ENCODE measurements around the gene PFDN4. TPM values are rescaled to one million over a fixed set of nuclear protein-coding genes. Genes with fewer than 3 reads are reported as not detected.
"Not testable (repeated sequence)": the region's sequence is repeated elsewhere in the genome, so short reads cannot be mapped to it uniquely, and the experiment has no call there.

The PFDN4 gene
- total and polyA plus RNA-seq, 2 experiments from 2014 or later, result 56.9 to 75.5 TPM

DNA sequence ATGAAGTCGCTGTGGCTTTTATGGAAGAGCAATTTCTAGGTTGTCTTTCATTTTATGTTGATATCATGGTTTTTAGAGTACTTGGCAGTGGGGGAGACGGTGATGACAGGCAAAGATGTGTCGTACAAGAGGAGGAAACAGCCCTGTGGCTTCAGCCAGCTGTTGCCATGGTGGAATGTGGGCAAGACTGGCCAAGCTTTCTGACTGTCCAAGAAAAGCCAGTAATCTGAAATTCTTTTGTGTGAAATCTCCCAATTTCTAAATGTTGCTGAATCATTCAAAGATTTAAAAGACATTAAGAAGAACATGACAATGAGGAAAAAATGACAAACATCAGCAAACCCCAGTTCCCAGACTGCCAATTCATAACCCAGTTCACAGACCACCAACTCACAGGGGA, 23.1 kb downstream of the PFDN4 start:
- no peaks in the 10 kb centered on the region for H3K4me1 ChIP-seq (ENCODE audit: low read depth)
- H3K4me3 ChIP-seq, result no peak overlapping the region
- TF ChIP-seq, protein P1, sequence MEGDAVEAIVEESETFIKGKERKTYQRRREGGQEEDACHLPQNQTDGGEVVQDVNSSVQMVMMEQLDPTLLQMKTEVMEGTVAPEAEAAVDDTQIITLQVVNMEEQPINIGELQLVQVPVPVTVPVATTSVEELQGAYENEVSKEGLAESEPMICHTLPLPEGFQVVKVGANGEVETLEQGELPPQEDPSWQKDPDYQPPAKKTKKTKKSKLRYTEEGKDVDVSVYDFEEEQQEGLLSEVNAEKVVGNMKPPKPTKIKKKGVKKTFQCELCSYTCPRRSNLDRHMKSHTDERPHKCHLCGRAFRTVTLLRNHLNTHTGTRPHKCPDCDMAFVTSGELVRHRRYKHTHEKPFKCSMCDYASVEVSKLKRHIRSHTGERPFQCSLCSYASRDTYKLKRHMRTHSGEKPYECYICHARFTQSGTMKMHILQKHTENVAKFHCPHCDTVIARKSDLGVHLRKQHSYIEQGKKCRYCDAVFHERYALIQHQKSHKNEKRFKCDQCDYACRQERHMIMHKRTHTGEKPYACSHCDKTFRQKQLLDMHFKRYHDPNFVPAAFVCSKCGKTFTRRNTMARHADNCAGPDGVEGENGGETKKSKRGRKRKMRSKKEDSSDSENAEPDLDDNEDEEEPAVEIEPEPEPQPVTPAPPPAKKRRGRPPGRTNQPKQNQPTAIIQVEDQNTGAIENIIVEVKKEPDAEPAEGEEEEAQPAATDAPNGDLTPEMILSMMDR (IDR thresholded peaks at IDR 0.05; ENCODE audit: low read depth, low read length), result no peak
- H3K36me3 ChIP-seq, result no peaks in the 10 kb centered on the region
- H3K27ac ChIP-seq, result no peak overlapping the region
- DNase-seq (ENCODE audit: low read depth in 1 of 2, low spot score in 1 of 2), result peak in 1 of 2 donors; percentile 68
- H3K9me3 ChIP-seq (ENCODE audit: low read depth), result no peaks in the 10 kb centered on the region
- no peaks in the 10 kb centered on the region for H3K27me3 ChIP-seq

DNA sequence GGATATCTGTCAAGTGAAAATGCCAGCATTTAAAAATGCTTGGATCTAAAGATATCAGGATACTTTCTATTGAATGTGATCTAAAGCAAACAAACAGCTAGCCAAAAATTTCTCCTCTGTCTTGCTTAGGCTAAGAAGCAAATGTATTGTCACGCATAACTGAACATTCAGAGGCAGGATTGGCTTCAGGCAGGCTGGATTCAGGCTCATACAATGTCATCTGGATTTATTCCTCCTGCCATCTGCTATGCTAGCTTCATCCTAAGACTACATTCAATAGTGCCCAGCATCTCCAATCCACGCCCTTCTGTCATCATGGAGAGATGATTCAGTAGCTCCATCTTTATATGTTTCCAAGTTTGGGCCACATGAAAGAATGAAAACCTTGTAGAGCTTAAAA, 27.1 kb downstream of the PFDN4 start:
- no peak for DNase-seq (ENCODE audit: low read depth in 1 of 2, low spot score in 1 of 2)
- Histone ChIP-seq H3K36me3 (no peaks in the 10 kb centered on the region), H3K27ac (no peak overlapping the region)

DNA sequence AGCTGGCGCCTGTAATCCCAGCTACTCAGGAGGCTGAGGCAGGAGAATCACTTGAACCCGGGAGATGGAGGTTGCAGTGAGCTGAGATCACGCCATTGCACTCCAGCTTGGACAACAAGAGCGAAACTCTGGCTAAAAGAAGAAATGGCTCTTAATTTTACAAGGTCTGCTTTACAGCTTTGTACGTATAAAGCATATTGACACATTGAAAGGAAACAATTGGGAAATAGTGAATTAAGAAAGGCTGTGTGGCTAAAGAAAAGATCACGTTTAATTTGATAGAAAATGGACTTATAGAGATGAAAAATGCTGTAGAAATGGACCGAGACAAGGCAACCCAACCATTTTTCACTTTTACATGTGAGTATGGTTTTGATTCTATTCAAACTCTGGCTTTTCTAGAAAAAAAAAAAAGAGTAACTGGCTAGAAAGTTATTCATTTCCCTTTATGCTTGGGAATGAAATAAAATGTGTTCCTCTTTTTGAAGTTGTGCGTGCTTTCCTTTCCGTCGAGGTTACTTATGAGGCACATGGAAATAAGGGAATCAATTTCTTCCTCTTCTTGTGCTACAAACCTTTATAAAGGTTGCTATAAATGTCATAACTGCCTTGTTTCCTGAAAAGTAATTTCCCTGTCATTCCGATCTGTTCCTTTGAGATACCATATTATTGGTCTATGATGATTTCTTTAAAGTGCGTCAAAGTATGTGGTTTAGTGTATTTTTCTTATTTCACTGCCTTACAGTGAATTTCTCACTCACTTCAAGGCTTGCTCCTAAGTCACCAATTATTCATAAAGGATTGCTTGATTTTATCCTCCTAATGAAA, 29.4 kb downstream of the PFDN4 start:
- no peaks in the 10 kb centered on the region for H3K4me1 ChIP-seq (ENCODE audit: low read depth)
- H3K27ac ChIP-seq, result no peak overlapping the region
- H3K27me3 ChIP-seq, result no peaks in the 10 kb centered on the region
- TF ChIP-seq, protein P1 (IDR thresholded peaks at IDR 0.05; ENCODE audit: low read depth, low read length), result no peak
- no peak for DNase-seq (ENCODE audit: low read depth in 1 of 2, low spot score in 1 of 2)
- H3K36me3 ChIP-seq, result no peaks in the 10 kb centered on the region
- H3K4me3 ChIP-seq, result no peak overlapping the region
- no peaks in the 10 kb centered on the region for H3K9me3 ChIP-seq (ENCODE audit: low read depth)

More for the DNA sequence above, 27.1 kb downstream of the PFDN4 start:
- no peaks in the 10 kb centered on the region for H3K4me1 ChIP-seq (ENCODE audit: low read depth)
- TF ChIP-seq, protein P1 (IDR thresholded peaks at IDR 0.05; ENCODE audit: low read depth, low read length), result no peak
- H3K9me3 ChIP-seq (ENCODE audit: low read depth), result no peaks in the 10 kb centered on the region
- H3K4me3 ChIP-seq, result no peak overlapping the region
- no peaks in the 10 kb centered on the region for H3K27me3 ChIP-seq

DNA sequence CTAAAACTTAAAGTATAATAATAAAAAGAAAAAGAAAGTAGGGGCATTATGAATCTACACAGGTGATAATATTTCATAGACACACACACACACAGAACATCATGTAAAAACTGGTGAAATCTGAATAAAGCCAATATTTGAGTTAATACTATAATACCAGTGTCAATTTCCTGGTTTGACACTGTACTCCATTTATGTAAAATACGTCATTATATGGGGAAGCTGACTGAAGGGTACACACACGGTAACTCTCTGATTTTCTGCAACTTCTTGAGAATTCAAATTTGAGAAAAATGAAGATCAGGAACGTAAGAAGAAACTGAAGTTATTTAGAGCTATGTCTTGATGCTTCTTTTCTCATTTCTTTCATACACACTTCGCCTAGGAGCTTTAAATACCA, 36.2 kb downstream of the PFDN4 start:
- Histone ChIP-seq H3K36me3 (no peaks in the 10 kb centered on the region), H3K27ac (no peak overlapping the region), H3K27me3 (no peaks in the 10 kb centered on the region), H3K4me3 (no peak overlapping the region), H3K4me1 (ENCODE audit: low read depth) (no peaks in the 10 kb centered on the region), H3K9me3 (ENCODE audit: low read depth) (no peaks in the 10 kb centered on the region)
- TF ChIP-seq, protein P1 (IDR thresholded peaks at IDR 0.05; ENCODE audit: low read depth, low read length), result no peak
- DNase-seq (ENCODE audit: low read depth in 1 of 2, low spot score in 1 of 2), result no peak

DNA sequence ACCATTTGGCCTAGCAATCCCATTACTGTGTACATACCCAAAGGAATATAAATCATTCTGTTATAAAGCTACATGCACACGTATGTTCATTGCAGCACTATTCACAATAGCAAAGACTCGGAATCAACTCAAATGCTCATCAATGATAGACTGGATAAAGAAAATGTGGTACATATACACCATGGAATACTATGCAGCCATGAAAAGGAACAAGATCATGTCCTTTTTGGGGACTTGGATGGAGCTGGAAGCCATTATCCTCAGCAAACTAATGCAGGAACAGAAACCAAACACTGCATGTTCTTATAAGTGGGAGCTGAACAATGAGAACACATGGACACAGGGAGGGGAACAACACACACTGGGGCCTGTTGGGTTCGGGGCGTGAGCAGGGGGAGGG, 40.8 kb downstream of the PFDN4 start:
- H3K27me3 ChIP-seq; H3K4me3 ChIP-seq; DNase-seq (ENCODE audit: low read depth in 1 of 2, low spot score in 1 of 2); H3K27ac ChIP-seq; H3K4me1 ChIP-seq (ENCODE audit: low read depth); H3K36me3 ChIP-seq; H3K9me3 ChIP-seq (ENCODE audit: low read depth): not testable (repeated sequence)

DNA sequence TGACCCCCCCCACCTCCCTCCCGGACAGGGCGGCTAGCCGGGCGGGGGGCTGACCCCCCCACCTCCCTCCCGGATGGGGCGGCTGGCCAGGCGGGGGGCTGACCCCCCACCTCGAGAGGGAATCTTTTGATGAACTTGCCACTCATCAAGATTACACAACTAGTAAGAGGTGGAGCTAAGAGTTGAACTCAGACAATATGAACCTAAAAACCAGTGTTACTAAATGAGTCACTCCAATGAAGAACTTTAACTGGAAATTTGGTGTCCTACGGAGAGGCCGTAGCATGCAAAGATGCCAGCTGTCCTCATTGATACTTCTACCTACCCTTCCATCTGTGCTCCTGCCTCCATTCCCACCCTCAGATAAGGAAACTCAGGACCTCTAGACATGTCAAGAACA, 42.8 kb downstream of the PFDN4 start:
- no peaks in the 10 kb centered on the region for H3K36me3 ChIP-seq
- no peak overlapping the region for H3K4me3 ChIP-seq
- H3K9me3 ChIP-seq (ENCODE audit: low read depth), result no peaks in the 10 kb centered on the region
- no peak overlapping the region for H3K27ac ChIP-seq
- TF ChIP-seq, protein P1 (IDR thresholded peaks at IDR 0.05; ENCODE audit: low read depth, low read length), result no peak
- no peak for DNase-seq (ENCODE audit: low read depth in 1 of 2, low spot score in 1 of 2)
- no peaks in the 10 kb centered on the region for H3K4me1 ChIP-seq (ENCODE audit: low read depth)
- H3K27me3 ChIP-seq, result no peaks in the 10 kb centered on the region
